8988T (cell line): Measurements from ENCODE around the gene CPEB1.

ENCODE experiments used
- DNase-seq: peaks from one replicate; pipeline ENCODE4 v3.0.0; 2011

Gene CPEB1

GRCh38 chr15:82580713-82581112, 66.5 kb downstream of the CPEB1 start:
- no peak for DNase-seq

- no peak for DNase-seq
Measured at GRCh38 chr15:82575335-82575734, 71.8 kb downstream of the CPEB1 start.

GRCh38 chr15:82572986-82573385, 74.2 kb downstream of the CPEB1 start:
- DNase-seq: no peak

- DNase-seq: no peak
Measured at GRCh38 chr15:82572311-82572710, 74.9 kb downstream of the CPEB1 start.

GRCh38 chr15:82571722-82572222, 75.4 kb downstream of the CPEB1 start:
- no peak for DNase-seq

GRCh38 chr15:82570721-82571508, 76.2 kb downstream of the CPEB1 start:
- DNase-seq: no peak

- DNase-seq: no peak
Measured at GRCh38 chr15:82569834-82570233, 77.3 kb downstream of the CPEB1 start.

- no peak for DNase-seq
Measured at GRCh38 chr15:82568986-82569385, 78.2 kb downstream of the CPEB1 start.

GRCh38 chr15:82567661-82568060, 79.5 kb downstream of the CPEB1 start:
- DNase-seq: no peak

GRCh38 chr15:82566690-82567089, 80.5 kb downstream of the CPEB1 start:
- DNase-seq: no peak

GRCh38 chr15:82558502-82558901, 88.7 kb downstream of the CPEB1 start:
- DNase-seq: no peak

GRCh38 chr15:82556315-82557035, 90.7 kb downstream of the CPEB1 start:
- no peak for DNase-seq

- no peak for DNase-seq
Measured at GRCh38 chr15:82554849-82555248, 92.3 kb downstream of the CPEB1 start.

- no peak for DNase-seq
Measured at GRCh38 chr15:82554351-82554750, 92.8 kb downstream of the CPEB1 start.

GRCh38 chr15:82553846-82554245, 93.3 kb downstream of the CPEB1 start:
- DNase-seq: no peak

GRCh38 chr15:82552861-82553260, 94.3 kb downstream of the CPEB1 start:
- no peak for DNase-seq

GRCh38 chr15:82551646-82552247, 95.4 kb downstream of the CPEB1 start:
- no peak for DNase-seq

GRCh38 chr15:82549199-82549665, 97.9 kb downstream of the CPEB1 start:
- no peak for DNase-seq

- DNase-seq: no peak
Measured at GRCh38 chr15:82548700-82549099, 98.5 kb downstream of the CPEB1 start.

GRCh38 chr15:82545478-82545877, 101.7 kb downstream of the CPEB1 start:
- no peak for DNase-seq

GRCh38 chr15:82545002-82545401, 102.2 kb downstream of the CPEB1 start:
- no peak for DNase-seq

GRCh38 chr15:82544431-82544830, 102.7 kb downstream of the CPEB1 start:
- no peak for DNase-seq

- no peak for DNase-seq
Measured at GRCh38 chr15:82543160-82543559, 104.0 kb downstream of the CPEB1 start.

- no peak for DNase-seq
Measured at GRCh38 chr15:82540984-82541431, 106.2 kb downstream of the CPEB1 start.
